ENCODE measurements around the gene TATDN2.
"Not testable (repeated sequence)": the region's sequence is repeated elsewhere in the genome, so short reads cannot be mapped to it uniquely, and the experiment has no call there.

The TATDN2 gene

GRCh38 chr3:10260211-10260701 lies 12.0 kb downstream of the TATDN2 start:
- H3K27me3 ChIP-seq (ENCODE audit: insufficient read depth, low read length, poor library complexity), result no peaks in the 10 kb centered on the region

GRCh38 chr3:10262027-10262426 lies 13.8 kb downstream of the TATDN2 start:
- Histone ChIP-seq H2BK120ac (ENCODE audit: low read depth, low read length) (no peak overlapping the region), H4K8ac (ENCODE audit: low read depth, low read length) (no peak overlapping the region), H3K27ac (ENCODE audit: low read depth, low read length) (no peak overlapping the region), H3K4me1 (ENCODE audit: control insufficient read depth, low read depth, low read length) (no peaks in the 10 kb centered on the region), H3K79me2 (ENCODE audit: control insufficient read depth, insufficient read depth, low read length) (peaks cover 5% of the 10 kb centered on the region), H2BK15ac (replicated peaks; ENCODE audit: low read depth) (no peak overlapping the region), H3K4me2 (ENCODE audit: low read length) (no peak overlapping the region), H2BK5ac (ENCODE audit: low read length) (no peak overlapping the region), H3K56ac (ENCODE audit: low read length) (no peak overlapping the region), H3K4me3 (ENCODE audit: low read length) (no peak overlapping the region), H3K36me3 (ENCODE audit: control insufficient read depth, insufficient read depth, low read length) (no peaks in the 10 kb centered on the region), H3K27me3 (ENCODE audit: insufficient read depth, low read length, poor library complexity) (no peaks in the 10 kb centered on the region), H3K4ac (ENCODE audit: low read depth, low read length) (no peak overlapping the region), H3K79me1 (ENCODE audit: low read length) (peaks cover 6% of the 10 kb centered on the region), H3K18ac (ENCODE audit: low read length) (no peak overlapping the region), H2AK5ac (ENCODE audit: low read length) (no peak overlapping the region), H4K5ac (ENCODE audit: low read length) (no peak overlapping the region), H3K23ac (ENCODE audit: low read length) (no peak overlapping the region), H3K9ac (ENCODE audit: low read length) (no peak overlapping the region)
- no peak for DNase-seq
- no CpG with 5 or more reads among the region's 4 CpGs for WGBS (ENCODE audit: extremely low coverage, insufficient coverage, low lambda C conversion rate)

More at GRCh38 chr3:10260211-10260701, 12.0 kb downstream of the TATDN2 start:
- Histone ChIP-seq H3K56ac (ENCODE audit: low read length) (no peak overlapping the region), H3K9ac (ENCODE audit: low read length) (no peak overlapping the region), H3K4ac (ENCODE audit: low read depth, low read length) (no peak overlapping the region), H3K79me2 (ENCODE audit: control insufficient read depth, insufficient read depth, low read length) (peaks cover 2% of the 10 kb centered on the region), H3K79me1 (ENCODE audit: low read length) (peaks cover 3% of the 10 kb centered on the region), H3K27ac (ENCODE audit: low read depth, low read length) (no peak overlapping the region), H2AK5ac (ENCODE audit: low read length) (no peak overlapping the region), H3K18ac (ENCODE audit: low read length) (no peak overlapping the region), H2BK120ac (ENCODE audit: low read depth, low read length) (no peak overlapping the region), H3K36me3 (ENCODE audit: control insufficient read depth, insufficient read depth, low read length) (peaks cover 2% of the 10 kb centered on the region), H3K4me2 (ENCODE audit: low read length) (no peak overlapping the region), H3K23ac (ENCODE audit: low read length) (no peak overlapping the region), H2BK5ac (ENCODE audit: low read length) (no peak overlapping the region), H4K8ac (ENCODE audit: low read depth, low read length) (no peak overlapping the region), H3K4me1 (ENCODE audit: control insufficient read depth, low read depth, low read length) (no peaks in the 10 kb centered on the region), H2BK15ac (replicated peaks; ENCODE audit: low read depth) (no peak overlapping the region), H3K4me3 (ENCODE audit: low read length) (no peak overlapping the region), H4K5ac (ENCODE audit: low read length) (no peak overlapping the region)
- no peak for DNase-seq
- no CpG with 5 or more reads among the region's 6 CpGs for WGBS (ENCODE audit: extremely low coverage, insufficient coverage, low lambda C conversion rate)

GRCh38 chr3:10263646-10264363 lies 15.5 kb downstream of the TATDN2 start:
- WGBS (ENCODE audit: extremely low coverage, insufficient coverage, low lambda C conversion rate), result no CpG with 5 or more reads among the region's 12 CpGs
- Histone ChIP-seq H3K9ac (ENCODE audit: low read length) (no peak overlapping the region), H3K27ac (ENCODE audit: low read depth, low read length) (no peak overlapping the region), H3K4ac (ENCODE audit: low read depth, low read length) (no peak overlapping the region), H2BK15ac (replicated peaks; ENCODE audit: low read depth) (no peak overlapping the region), H3K4me3 (ENCODE audit: low read length) (no peak overlapping the region), H3K56ac (ENCODE audit: low read length) (peak overlapping the region; percentile 54), H3K4me2 (ENCODE audit: low read length) (no peak overlapping the region), H3K23ac (ENCODE audit: low read length) (no peak overlapping the region), H4K8ac (ENCODE audit: low read depth, low read length) (peak overlapping the region; percentile 29), H2AK5ac (ENCODE audit: low read length) (no peak overlapping the region), H4K5ac (ENCODE audit: low read length) (no peak overlapping the region), H2BK120ac (ENCODE audit: low read depth, low read length) (no peak overlapping the region), H3K79me2 (ENCODE audit: control insufficient read depth, insufficient read depth, low read length) (peaks cover 5% of the 10 kb centered on the region), H3K79me1 (ENCODE audit: low read length) (peaks cover 8% of the 10 kb centered on the region), H2BK5ac (ENCODE audit: low read length) (no peak overlapping the region), H3K18ac (ENCODE audit: low read length) (no peak overlapping the region), H3K4me1 (ENCODE audit: control insufficient read depth, low read depth, low read length) (no peaks in the 10 kb centered on the region), H3K27me3 (ENCODE audit: insufficient read depth, low read length, poor library complexity) (no peaks in the 10 kb centered on the region), H3K36me3 (ENCODE audit: control insufficient read depth, insufficient read depth, low read length) (no peaks in the 10 kb centered on the region)
- peak; percentile 85 for DNase-seq

GRCh38 chr3:10265833-10266232 lies 17.6 kb downstream of the TATDN2 start:
- H3K18ac ChIP-seq (ENCODE audit: low read length), result no peak overlapping the region
- DNase-seq, result no peak
- no peak overlapping the region for H3K56ac ChIP-seq (ENCODE audit: low read length)
- H2BK5ac ChIP-seq (ENCODE audit: low read length), result no peak overlapping the region
- no peaks in the 10 kb centered on the region for H3K4me1 ChIP-seq (ENCODE audit: control insufficient read depth, low read depth, low read length)
- H3K79me2 ChIP-seq (ENCODE audit: control insufficient read depth, insufficient read depth, low read length), result peaks cover 8% of the 10 kb centered on the region
- peaks cover 3% of the 10 kb centered on the region for H3K36me3 ChIP-seq (ENCODE audit: control insufficient read depth, insufficient read depth, low read length)
- H4K5ac ChIP-seq (ENCODE audit: low read length), result no peak overlapping the region
- peaks cover 12% of the 10 kb centered on the region for H3K79me1 ChIP-seq (ENCODE audit: low read length)
- H3K4ac ChIP-seq (ENCODE audit: low read depth, low read length), result no peak overlapping the region
- H3K4me3 ChIP-seq (ENCODE audit: low read length), result no peak overlapping the region
- H3K9ac ChIP-seq (ENCODE audit: low read length), result no peak overlapping the region
- H3K4me2 ChIP-seq (ENCODE audit: low read length), result no peak overlapping the region
- no peak overlapping the region for H2BK120ac ChIP-seq (ENCODE audit: low read depth, low read length)
- WGBS (ENCODE audit: extremely low coverage, insufficient coverage, low lambda C conversion rate), result no CpG with 5 or more reads among the region's 2 CpGs
- no peak overlapping the region for H3K27ac ChIP-seq (ENCODE audit: low read depth, low read length)
- no peak overlapping the region for H2AK5ac ChIP-seq (ENCODE audit: low read length)
- no peak overlapping the region for H2BK15ac ChIP-seq (replicated peaks; ENCODE audit: low read depth)
- H4K8ac ChIP-seq (ENCODE audit: low read depth, low read length), result no peak overlapping the region
- no peak overlapping the region for H3K23ac ChIP-seq (ENCODE audit: low read length)
- H3K27me3 ChIP-seq (ENCODE audit: insufficient read depth, low read length, poor library complexity), result no peaks in the 10 kb centered on the region

- not testable (repeated sequence) for H3K4me3 ChIP-seq (ENCODE audit: low read length); H3K56ac ChIP-seq (ENCODE audit: low read length); H3K9ac ChIP-seq (ENCODE audit: low read length); H3K4ac ChIP-seq (ENCODE audit: low read depth, low read length); DNase-seq; H2BK15ac ChIP-seq (replicated peaks; ENCODE audit: low read depth); H4K5ac ChIP-seq (ENCODE audit: low read length); H3K79me2 ChIP-seq (ENCODE audit: control insufficient read depth, insufficient read depth, low read length); H2BK5ac ChIP-seq (ENCODE audit: low read length); H3K23ac ChIP-seq (ENCODE audit: low read length); H4K8ac ChIP-seq (ENCODE audit: low read depth, low read length); H3K18ac ChIP-seq (ENCODE audit: low read length); H3K4me1 ChIP-seq (ENCODE audit: control insufficient read depth, low read depth, low read length); H3K36me3 ChIP-seq (ENCODE audit: control insufficient read depth, insufficient read depth, low read length); H3K27ac ChIP-seq (ENCODE audit: low read depth, low read length); H3K27me3 ChIP-seq (ENCODE audit: insufficient read depth, low read length, poor library complexity); H2AK5ac ChIP-seq (ENCODE audit: low read length); H2BK120ac ChIP-seq (ENCODE audit: low read depth, low read length); H3K4me2 ChIP-seq (ENCODE audit: low read length)
- peaks cover 12% of the 10 kb centered on the region for H3K79me1 ChIP-seq (ENCODE audit: low read length)
- WGBS (ENCODE audit: extremely low coverage, insufficient coverage, low lambda C conversion rate), result no CpG with 5 or more reads among the region's 7 CpGs
These were observed 18.7 kb downstream of the TATDN2 start for GRCh38 chr3:10266936-10267335.

GRCh38 chr3:10268116-10268515 lies 19.9 kb downstream of the TATDN2 start:
- Histone ChIP-seq H3K56ac (ENCODE audit: low read length) (no peak overlapping the region), H3K4ac (ENCODE audit: low read depth, low read length) (no peak overlapping the region), H3K4me1 (ENCODE audit: control insufficient read depth, low read depth, low read length) (no peaks in the 10 kb centered on the region), H3K79me2 (ENCODE audit: control insufficient read depth, insufficient read depth, low read length) (peaks cover 11% of the 10 kb centered on the region), H3K18ac (ENCODE audit: low read length) (no peak overlapping the region), H3K27me3 (ENCODE audit: insufficient read depth, low read length, poor library complexity) (no peaks in the 10 kb centered on the region), H2BK120ac (ENCODE audit: low read depth, low read length) (no peak overlapping the region), H2BK5ac (ENCODE audit: low read length) (no peak overlapping the region), H3K9ac (ENCODE audit: low read length) (no peak overlapping the region), H2BK15ac (replicated peaks; ENCODE audit: low read depth) (no peak overlapping the region), H2AK5ac (ENCODE audit: low read length) (no peak overlapping the region), H3K79me1 (ENCODE audit: low read length) (peaks cover 14% of the 10 kb centered on the region), H4K8ac (ENCODE audit: low read depth, low read length) (no peak overlapping the region), H4K5ac (ENCODE audit: low read length) (no peak overlapping the region), H3K23ac (ENCODE audit: low read length) (no peak overlapping the region), H3K36me3 (ENCODE audit: control insufficient read depth, insufficient read depth, low read length) (peaks cover 3% of the 10 kb centered on the region), H3K4me3 (ENCODE audit: low read length) (no peak overlapping the region), H3K4me2 (ENCODE audit: low read length) (no peak overlapping the region), H3K27ac (ENCODE audit: low read depth, low read length) (no peak overlapping the region)
- no peak for DNase-seq

Measured in mesendoderm (in vitro differentiated cells).